HUES48 (cell line): ENCODE results near the gene DPF3.

ENCODE experiments used
- H3K27ac ChIP-seq: one replicate; pipeline ENCODE4 v1.7.0; 2013; ENCODE audit warnings: low read depth, low read length, inconsistent platforms
- H3K27me3 ChIP-seq: 2 replicates; pipeline ENCODE4 v1.6.1; 2013; ENCODE audit warnings: mild to moderate bottlenecking, low read length; ENCODE audit not compliant: control insufficient read depth, insufficient read depth
- H3K36me3 ChIP-seq: 2 replicates; pipeline ENCODE4 v1.6.1; 2013; ENCODE audit warnings: low read length; ENCODE audit not compliant: control insufficient read depth, insufficient read depth
- H3K4me1 ChIP-seq: 2 replicates; pipeline ENCODE4 v1.6.1; 2013; ENCODE audit warnings: mild to moderate bottlenecking, low read length; ENCODE audit not compliant: control insufficient read depth, insufficient read depth
- H3K4me3 ChIP-seq: 2 replicates; pipeline ENCODE4 v1.5.1; 2013; ENCODE audit warnings: mild to moderate bottlenecking, low read depth, low read length
- H3K9ac ChIP-seq: 2 replicates; pipeline ENCODE4 v1.6.1; 2013; ENCODE audit warnings: mild to moderate bottlenecking, low read depth, low read length, moderate library complexity
- H3K9me3 ChIP-seq: 2 replicates; pipeline ENCODE4 v1.6.1; 2013; ENCODE audit warnings: low read length; ENCODE audit not compliant: control insufficient read depth, insufficient read depth

DPF3 gene

GRCh38 chr14:72657214-72657921, 236.5 kb downstream of the DPF3 start:
- Histone ChIP-seq H3K27ac (no peak overlapping the region), H3K4me3 (no peak overlapping the region), H3K9me3 (no peaks in the 10 kb centered on the region), H3K36me3 (no peaks in the 10 kb centered on the region), H3K4me1 (no peaks in the 10 kb centered on the region), H3K27me3 (no peaks in the 10 kb centered on the region), H3K9ac (no peak overlapping the region)

DNA sequence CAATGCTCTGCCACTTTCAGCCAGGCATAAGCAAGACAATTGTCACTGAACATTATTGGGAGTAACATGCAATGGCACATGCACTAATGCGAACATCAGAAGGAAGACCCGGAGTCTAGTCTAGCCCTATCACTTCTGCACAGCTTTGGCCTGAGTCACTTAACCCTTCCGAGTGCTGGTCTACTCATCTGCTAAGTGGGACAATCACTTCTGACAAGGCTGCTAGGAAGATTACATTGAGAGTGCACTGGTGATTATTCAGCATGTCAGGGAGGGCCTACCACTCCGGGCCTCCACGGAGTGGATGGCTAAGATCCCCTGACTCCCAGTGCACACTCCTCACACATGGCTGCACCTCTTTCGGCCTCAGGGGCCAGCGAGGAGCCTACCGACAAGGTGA, 240.9 kb downstream of the DPF3 start:
- Histone ChIP-seq H3K9ac (no peak overlapping the region), H3K4me3 (no peak overlapping the region), H3K27me3 (no peaks in the 10 kb centered on the region), H3K27ac (no peak overlapping the region), H3K36me3 (no peaks in the 10 kb centered on the region), H3K9me3 (no peaks in the 10 kb centered on the region), H3K4me1 (no peaks in the 10 kb centered on the region)

- no peaks in the 10 kb centered on the region for H3K36me3 ChIP-seq
- no peaks in the 10 kb centered on the region for H3K9me3 ChIP-seq
- H3K4me3 ChIP-seq = no peak overlapping the region
- no peak overlapping the region; the same call in 1 of the 2 replicates for H3K9ac ChIP-seq
- H3K27me3 ChIP-seq = no peaks in the 10 kb centered on the region
- no peaks in the 10 kb centered on the region for H3K4me1 ChIP-seq
- H3K27ac ChIP-seq = no peak overlapping the region
Observed at GRCh38 chr14:72652179-72652578, 241.7 kb downstream of the DPF3 start.

GRCh38 chr14:72651714-72652113, 242.2 kb downstream of the DPF3 start:
- Histone ChIP-seq H3K9me3 (no peaks in the 10 kb centered on the region), H3K9ac (no peak overlapping the region), H3K4me3 (no peak overlapping the region), H3K27ac (no peak overlapping the region), H3K27me3 (no peaks in the 10 kb centered on the region), H3K36me3 (no peaks in the 10 kb centered on the region), H3K4me1 (no peaks in the 10 kb centered on the region)

GRCh38 chr14:72651081-72651480, 242.8 kb downstream of the DPF3 start:
- no peaks in the 10 kb centered on the region for H3K4me1 ChIP-seq
- H3K9me3 ChIP-seq = no peaks in the 10 kb centered on the region
- no peak overlapping the region for H3K27ac ChIP-seq
- no peak overlapping the region for H3K9ac ChIP-seq
- no peak overlapping the region for H3K4me3 ChIP-seq
- H3K36me3 ChIP-seq = no peaks in the 10 kb centered on the region
- no peaks in the 10 kb centered on the region for H3K27me3 ChIP-seq

DNA sequence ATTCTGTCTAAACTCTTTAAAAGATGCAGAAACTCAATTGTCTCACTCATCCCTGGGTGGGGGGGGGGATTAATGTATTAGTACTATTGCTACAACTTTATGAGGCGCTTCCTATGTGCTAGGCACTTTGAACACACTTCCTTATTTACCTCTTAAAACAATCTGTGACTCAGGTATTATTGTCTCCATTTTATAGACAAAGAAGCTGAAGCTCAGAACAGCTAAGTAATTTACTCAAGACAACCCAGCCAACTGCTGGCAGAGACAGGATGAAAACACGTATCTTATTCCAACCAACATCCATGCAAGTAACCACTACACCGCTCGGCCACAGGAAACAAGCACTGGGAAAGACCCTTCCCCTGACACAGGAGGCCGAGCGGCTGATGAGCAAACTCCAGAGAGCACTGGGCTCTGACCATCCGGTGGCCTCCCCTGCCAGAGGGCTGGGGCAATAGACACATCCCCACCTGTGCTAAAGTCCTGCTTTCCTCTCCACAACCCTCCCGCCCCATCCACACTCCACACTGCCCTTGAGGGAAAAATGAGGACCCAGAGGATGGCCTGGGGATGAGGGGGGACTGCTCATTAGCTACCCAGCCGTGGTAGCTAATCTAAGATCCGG, 244.2 kb downstream of the DPF3 start:
- Histone ChIP-seq H3K4me3 (no peak overlapping the region), H3K4me1 (no peaks in the 10 kb centered on the region), H3K27me3 (no peaks in the 10 kb centered on the region), H3K36me3 (no peaks in the 10 kb centered on the region), H3K9ac (no peak overlapping the region), H3K9me3 (no peaks in the 10 kb centered on the region), H3K27ac (no peak overlapping the region)

DNA sequence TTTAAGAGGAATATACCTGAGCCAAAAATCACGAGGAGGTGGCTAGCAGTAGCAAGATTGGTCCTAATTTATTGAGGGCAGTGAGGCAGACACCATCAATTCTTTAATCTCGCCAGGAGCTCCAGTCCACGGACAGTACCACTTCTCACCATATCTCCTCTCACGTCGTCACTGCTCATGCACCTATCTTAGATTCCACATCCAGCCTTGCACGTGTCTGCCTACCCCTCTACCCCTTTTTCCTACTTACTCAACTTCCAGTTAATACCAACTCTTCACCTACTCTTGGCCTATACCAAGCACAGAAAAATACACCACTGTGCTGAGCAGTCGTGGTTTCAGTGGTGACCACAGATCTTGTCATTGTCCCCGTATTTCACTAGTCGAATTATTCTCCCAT, 246.1 kb downstream of the DPF3 start:
- Histone ChIP-seq H3K4me3 (no peak overlapping the region), H3K4me1 (no peaks in the 10 kb centered on the region), H3K36me3 (no peaks in the 10 kb centered on the region), H3K27me3 (no peaks in the 10 kb centered on the region), H3K9ac (no peak overlapping the region), H3K9me3 (no peaks in the 10 kb centered on the region), H3K27ac (no peak overlapping the region)

- Histone ChIP-seq H3K4me3 (no peak overlapping the region), H3K4me1 (no peaks in the 10 kb centered on the region), H3K9ac (no peak overlapping the region), H3K9me3 (no peaks in the 10 kb centered on the region), H3K27me3 (no peaks in the 10 kb centered on the region), H3K36me3 (no peaks in the 10 kb centered on the region), H3K27ac (no peak overlapping the region)
Observed at GRCh38 chr14:72646861-72647528, 246.9 kb downstream of the DPF3 start.

DNA sequence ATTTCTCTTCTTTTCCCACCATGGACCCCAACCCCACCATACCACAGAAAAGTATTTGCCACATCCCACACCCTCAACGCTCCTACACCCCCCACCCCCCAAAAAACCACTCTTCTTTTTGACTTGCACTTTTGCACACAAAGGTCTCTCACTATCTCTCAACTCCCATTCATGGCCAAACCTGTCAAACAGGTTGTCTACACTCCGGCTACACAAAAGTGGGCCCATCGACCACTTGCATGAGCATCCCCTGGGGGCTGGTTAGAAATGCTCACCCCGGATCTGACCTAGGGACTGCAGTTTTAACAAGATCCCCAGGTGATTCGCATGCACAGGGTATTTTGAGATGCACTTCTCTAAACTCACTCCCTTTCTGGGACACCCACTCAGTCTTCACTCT, 248.2 kb downstream of the DPF3 start:
- Histone ChIP-seq H3K27me3 (no peaks in the 10 kb centered on the region), H3K4me1 (no peaks in the 10 kb centered on the region), H3K9ac (no peak overlapping the region), H3K27ac (no peak overlapping the region), H3K4me3 (no peak overlapping the region), H3K36me3 (no peaks in the 10 kb centered on the region), H3K9me3 (no peaks in the 10 kb centered on the region)

DNA sequence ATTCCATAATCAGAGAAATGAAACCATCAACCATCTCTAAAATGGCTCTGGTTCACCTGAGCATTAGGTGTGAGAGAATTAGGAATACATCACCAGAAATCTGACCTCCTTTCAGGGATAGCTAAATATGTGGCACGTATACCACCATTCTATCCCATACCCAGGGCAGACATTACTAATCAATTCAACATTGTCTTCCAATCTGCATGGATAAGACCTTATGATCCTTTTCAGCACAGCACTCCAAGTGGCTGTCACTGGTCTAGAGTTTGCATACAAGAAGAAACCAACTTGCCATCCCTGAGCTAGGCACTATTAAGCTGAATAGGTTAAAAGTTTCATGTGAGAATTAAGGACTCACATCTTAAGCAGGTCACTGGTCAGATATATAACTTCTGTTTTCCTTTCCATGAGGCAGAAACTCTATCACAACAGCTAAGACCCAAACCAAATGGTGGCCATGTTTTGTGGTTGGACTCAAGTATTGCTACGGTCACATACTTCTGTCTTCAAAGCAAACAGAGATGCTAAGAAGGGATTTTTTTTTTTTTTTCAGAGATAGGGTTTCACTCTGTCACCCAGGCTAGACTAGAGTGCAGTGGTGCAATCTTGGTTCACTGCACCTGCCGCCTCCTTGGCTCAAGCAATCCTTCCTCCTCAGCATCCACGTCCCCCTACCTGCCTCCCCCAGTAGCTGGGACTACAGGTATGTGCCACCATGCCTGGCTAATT, 249.0 kb downstream of the DPF3 start:
- Histone ChIP-seq H3K27ac (no peak overlapping the region), H3K27me3 (no peaks in the 10 kb centered on the region), H3K9ac (no peak overlapping the region), H3K4me3 (no peak overlapping the region), H3K9me3 (no peaks in the 10 kb centered on the region), H3K36me3 (no peaks in the 10 kb centered on the region), H3K4me1 (no peaks in the 10 kb centered on the region)

GRCh38 chr14:72644038-72644437, 249.9 kb downstream of the DPF3 start:
- no peaks in the 10 kb centered on the region for H3K36me3 ChIP-seq
- H3K27me3 ChIP-seq = no peaks in the 10 kb centered on the region
- H3K9me3 ChIP-seq = 0 out of 2 replicates have a peak, but pooled peaks cover 5% of the 10 kb centered on the region
- H3K4me3 ChIP-seq = no peak overlapping the region
- no peak overlapping the region for H3K9ac ChIP-seq
- no peaks in the 10 kb centered on the region for H3K4me1 ChIP-seq
- no peak overlapping the region for H3K27ac ChIP-seq
